HG03432 (cell line): Measurements from ENCODE around the gene RAD51B.

Experiments used
- ATAC-seq: cut with Tn5 transposase; IDR thresholded peaks from one replicate; pipeline ENCODE4 v1.9.1; 2021; ENCODE audit warnings: mild to moderate bottlenecking, moderate library complexity; ENCODE audit not compliant: unreplicated experiment

RAD51B gene

GRCh38 chr14:68574461-68574860 is 754.9 kb downstream of the RAD51B start:
- no peak for ATAC-seq

- no peak for ATAC-seq
Observed at GRCh38 chr14:68574906-68575305, 755.3 kb downstream of the RAD51B start.

GRCh38 chr14:68575426-68575825 is 755.8 kb downstream of the RAD51B start:
- no peak for ATAC-seq

- no peak for ATAC-seq
Observed at GRCh38 chr14:68576031-68576430, 756.5 kb downstream of the RAD51B start.

- ATAC-seq = no peak
Observed at GRCh38 chr14:68576496-68577244, 757.1 kb downstream of the RAD51B start.

GRCh38 chr14:68577802-68578541 is 758.4 kb downstream of the RAD51B start:
- ATAC-seq = no peak

GRCh38 chr14:68578597-68578996 is 759.0 kb downstream of the RAD51B start:
- ATAC-seq = no peak

GRCh38 chr14:68580096-68580645 is 760.6 kb downstream of the RAD51B start:
- ATAC-seq = no peak

- ATAC-seq = no peak
Observed at GRCh38 chr14:68580671-68581070, 761.1 kb downstream of the RAD51B start.

GRCh38 chr14:68583548-68584280 is 764.1 kb downstream of the RAD51B start:
- no peak for ATAC-seq

- ATAC-seq = no peak
Observed at GRCh38 chr14:68584786-68585185, 765.2 kb downstream of the RAD51B start.

GRCh38 chr14:68585690-68586089 is 766.1 kb downstream of the RAD51B start:
- ATAC-seq = no peak

- ATAC-seq = no peak
Observed at GRCh38 chr14:68586896-68587751, 767.5 kb downstream of the RAD51B start.

GRCh38 chr14:68587931-68588330 is 768.4 kb downstream of the RAD51B start:
- no peak for ATAC-seq

- ATAC-seq = no peak
Observed at GRCh38 chr14:68589447-68590200, 770.0 kb downstream of the RAD51B start.

GRCh38 chr14:68590201-68590522 is 770.6 kb downstream of the RAD51B start:
- no peak for ATAC-seq

- ATAC-seq = no peak
Observed at GRCh38 chr14:68591786-68592185, 772.2 kb downstream of the RAD51B start.

- no peak for ATAC-seq
Observed at GRCh38 chr14:68592948-68593556, 773.5 kb downstream of the RAD51B start.

GRCh38 chr14:68593806-68594536 is 774.4 kb downstream of the RAD51B start:
- no peak for ATAC-seq
